ENCODE data around the gene SWSAP1. TPM values are rescaled to one million over a fixed set of nuclear protein-coding genes. Genes with fewer than 3 reads are reported as not detected.

Gene SWSAP1
- total RNA-seq, 1 experiment from 2014 or later, result 3.9 TPM

DNA sequence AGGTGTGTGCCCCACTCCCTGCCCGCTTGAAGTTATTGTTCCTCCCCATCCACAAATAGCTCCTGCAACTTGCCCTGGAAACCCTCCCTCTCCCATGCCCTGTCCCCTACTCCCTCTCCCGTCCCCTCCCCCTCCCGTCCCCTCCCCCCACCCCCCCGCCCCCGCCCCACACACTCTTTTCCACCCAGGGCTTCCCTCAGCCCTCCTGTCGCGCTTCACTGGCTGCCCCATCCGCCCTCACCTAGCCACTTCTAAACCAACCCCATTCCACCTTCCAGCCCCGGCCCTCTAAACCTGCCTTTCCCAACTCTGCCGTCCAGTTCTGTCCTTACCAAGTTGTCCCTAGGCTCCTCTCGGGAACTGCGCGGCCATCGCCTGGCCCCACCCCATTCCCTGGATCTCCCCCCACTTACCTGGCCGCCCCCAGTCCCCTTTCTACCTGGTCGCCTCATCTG lies 43.7 kb downstream of the SWSAP1 start:
- H3K4me1 ChIP-seq, result no peaks in the 10 kb centered on the region
- DNase-seq, result no peak
- H3K4me1 Mint-ChIP-seq (ENCODE audit: low read depth, unreplicated experiment), result peaks cover under 1% of the 10 kb centered on the region
- no peaks in the 10 kb centered on the region for H3K27me3 Mint-ChIP-seq (ENCODE audit: insufficient read depth, unreplicated experiment)
- peaks cover 8% of the 10 kb centered on the region for H3K36me3 Mint-ChIP-seq (ENCODE audit: insufficient read depth, unreplicated experiment)
- peak overlapping the region; percentile 92 for H3K4me3 Mint-ChIP-seq (ENCODE audit: unreplicated experiment)
- no peaks in the 10 kb centered on the region for H3K9me3 ChIP-seq
- H3K4me3 ChIP-seq (ENCODE audit: low read depth, low read length), result peak overlapping the region; percentile 58
- TF ChIP-seq, protein P1, sequence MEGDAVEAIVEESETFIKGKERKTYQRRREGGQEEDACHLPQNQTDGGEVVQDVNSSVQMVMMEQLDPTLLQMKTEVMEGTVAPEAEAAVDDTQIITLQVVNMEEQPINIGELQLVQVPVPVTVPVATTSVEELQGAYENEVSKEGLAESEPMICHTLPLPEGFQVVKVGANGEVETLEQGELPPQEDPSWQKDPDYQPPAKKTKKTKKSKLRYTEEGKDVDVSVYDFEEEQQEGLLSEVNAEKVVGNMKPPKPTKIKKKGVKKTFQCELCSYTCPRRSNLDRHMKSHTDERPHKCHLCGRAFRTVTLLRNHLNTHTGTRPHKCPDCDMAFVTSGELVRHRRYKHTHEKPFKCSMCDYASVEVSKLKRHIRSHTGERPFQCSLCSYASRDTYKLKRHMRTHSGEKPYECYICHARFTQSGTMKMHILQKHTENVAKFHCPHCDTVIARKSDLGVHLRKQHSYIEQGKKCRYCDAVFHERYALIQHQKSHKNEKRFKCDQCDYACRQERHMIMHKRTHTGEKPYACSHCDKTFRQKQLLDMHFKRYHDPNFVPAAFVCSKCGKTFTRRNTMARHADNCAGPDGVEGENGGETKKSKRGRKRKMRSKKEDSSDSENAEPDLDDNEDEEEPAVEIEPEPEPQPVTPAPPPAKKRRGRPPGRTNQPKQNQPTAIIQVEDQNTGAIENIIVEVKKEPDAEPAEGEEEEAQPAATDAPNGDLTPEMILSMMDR (IDR thresholded peaks at IDR 0.05; ENCODE audit: insufficient read depth in 1 of 2, low read depth in 1 of 2, low read length in 1 of 2, severe bottlenecking in 1 of 2, unreplicated experiment in 1 of 2), result no peak
- POLR2A ChIA-PET, result interaction anchor here (0.6 to 1.5 kb wide), 7 partner anchors 17 to 787 kb away, joined by 3 to 7 read pairs (median 5); partner anchors contain the start of genes ODAD3 and PRKCSH
- intact Hi-C loops (cut with micrococcal nuclease; ENCODE audit: unreplicated experiment), result loop anchor here (5.0 kb wide), 1 partner anchor 36 kb away; the partner anchor contains the start of gene EPOR
- H3K27ac Mint-ChIP-seq (ENCODE audit: unreplicated experiment), result peak overlapping the region; percentile 89
- H3K27me3 ChIP-seq (replicated peaks; ENCODE audit: control insufficient read depth, insufficient read depth, low read length), result no peaks in the 10 kb centered on the region
- CTCF ChIA-PET, result interaction anchor here (0.5 to 3.1 kb wide), 5 partner anchors 17 to 556 kb away, joined by 6 to 28 read pairs (median 13); partner anchors contain the start of genes EPOR, ODAD3 and PRKCSH
- peaks cover 1% of the 10 kb centered on the region; the same call in 1 of the 2 replicates for H3K36me3 ChIP-seq (ENCODE audit: control insufficient read depth, insufficient read depth, low read length)
- no TSS peak for BruUV-seq (replicated peaks)
- no peaks in the 10 kb centered on the region for H3K9me3 Mint-ChIP-seq (ENCODE audit: unreplicated experiment)

DNA sequence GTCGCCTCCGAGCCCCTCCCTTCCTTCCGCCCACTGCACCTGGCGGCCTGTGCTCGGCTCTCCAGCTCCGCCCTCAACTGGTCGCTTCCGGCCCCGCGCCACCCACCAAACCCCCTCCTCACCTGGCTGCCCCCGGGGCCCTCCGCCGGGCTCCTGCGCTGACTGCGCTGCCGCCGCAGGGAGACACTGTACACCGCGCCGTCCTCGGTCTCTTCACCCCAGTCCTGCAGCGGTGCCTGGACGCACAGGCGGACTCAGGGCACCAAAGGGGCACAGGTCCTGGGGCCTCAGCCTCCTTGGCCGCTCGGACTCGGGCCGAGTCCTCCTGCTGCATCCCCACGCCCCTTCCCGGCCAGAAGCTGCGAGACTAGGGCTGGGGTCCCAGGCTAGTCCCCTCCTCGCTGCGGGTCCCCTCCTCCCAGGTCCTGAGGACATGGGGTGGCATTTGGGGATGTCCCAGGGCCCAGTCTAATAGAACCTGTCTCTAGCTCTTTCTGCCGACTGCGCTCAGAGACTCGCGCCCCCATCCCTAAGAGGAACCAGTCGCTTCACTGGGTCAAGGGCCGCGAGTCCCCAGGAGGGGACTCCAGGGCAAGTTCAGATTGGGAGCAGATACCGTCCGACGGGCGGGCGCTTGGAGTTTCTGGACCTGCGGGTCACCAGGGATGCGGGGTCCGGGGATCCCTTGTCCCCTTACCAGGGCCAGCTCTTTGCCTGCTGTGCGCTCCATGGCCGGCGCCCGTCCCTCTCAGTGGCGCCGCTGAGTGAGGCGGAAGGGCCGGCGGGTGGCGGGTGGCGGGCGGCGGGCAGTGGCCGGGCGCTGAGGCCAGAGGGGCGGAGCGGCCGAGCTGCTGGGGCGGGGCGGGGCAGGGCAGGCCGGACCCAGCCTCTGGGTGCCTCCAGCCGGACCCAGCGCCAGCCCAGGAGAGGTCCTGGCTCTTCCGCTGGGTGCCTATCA lies 44.4 kb downstream of the SWSAP1 start, which contains the start of gene RGL3:
Gene RGL3, minus strand, starts transcription at position 766 of the 958 bp plus-strand sequence. Its CDS starts 36 bp downstream, at position 730.
- peaks cover 6% of the 10 kb centered on the region for H3K4me1 Mint-ChIP-seq (ENCODE audit: low read depth, unreplicated experiment)
- Histone ChIP-seq H3K36me3 (ENCODE audit: control insufficient read depth, insufficient read depth, low read length) (peaks cover 1% of the 10 kb centered on the region; the same call in 1 of the 2 replicates), H3K9me3 (no peaks in the 10 kb centered on the region), H3K27me3 (replicated peaks; ENCODE audit: control insufficient read depth, insufficient read depth, low read length) (no peaks in the 10 kb centered on the region), H3K4me3 (ENCODE audit: low read depth, low read length) (peak within 1 kb of the TSS; percentile 58), H3K4me1 (no peaks in the 10 kb centered on the region)
- DNase-seq, result peak; percentile 81 to 84
- CTCF ChIA-PET, result interaction anchor here (0.5 to 3.1 kb wide), 8 partner anchors 16 to 556 kb away, joined by 3 to 28 read pairs (median 6); partner anchors contain the start of genes EPOR, ODAD3 and PRKCSH
- H3K27me3 Mint-ChIP-seq (ENCODE audit: insufficient read depth, unreplicated experiment), result no peaks in the 10 kb centered on the region
- POLR2A ChIA-PET, result interaction anchor here (0.6 to 1.5 kb wide), 11 partner anchors 16 to 1374 kb away, joined by 3 to 8 read pairs (median 5); partner anchors contain the start of genes EPOR, ODAD3 and PRKCSH
- peak within 1 kb of the TSS; percentile 92 for H3K4me3 Mint-ChIP-seq (ENCODE audit: unreplicated experiment)
- peaks cover 8% of the 10 kb centered on the region for H3K36me3 Mint-ChIP-seq (ENCODE audit: insufficient read depth, unreplicated experiment)
- BruUV-seq (replicated peaks), result no TSS peak
- intact Hi-C loops (cut with micrococcal nuclease; ENCODE audit: unreplicated experiment), result loop anchor here (5.0 kb wide), 1 partner anchor 37 kb away; the partner anchor contains the start of gene EPOR
- H3K27ac Mint-ChIP-seq (ENCODE audit: unreplicated experiment), result peak within 1 kb of the TSS; percentile 89
- no peaks in the 10 kb centered on the region for H3K9me3 Mint-ChIP-seq (ENCODE audit: unreplicated experiment)
- TF ChIP-seq, protein P1 (IDR thresholded peaks at IDR 0.05; ENCODE audit: insufficient read depth in 1 of 2, low read depth in 1 of 2, low read length in 1 of 2, severe bottlenecking in 1 of 2, unreplicated experiment in 1 of 2), result no peak

Measured in Caco-2 (cell line).